ENCODE measurements around the gene NEUROG1.

- TF ChIP-seq CTCF (IDR thresholded peaks at IDR 0.05 in 2 of 3, conservative IDR thresholded peaks at IDR 0.05 in 1 of 3; ENCODE audit: control insufficient read depth in 2 of 3, extremely low read depth in 1 of 3, insufficient read depth in 1 of 3, low read depth in 3 of 3, low read length in 3 of 3) (no peak), NFYB (IDR thresholded peaks at IDR 0.05; ENCODE audit: insufficient read depth, low read depth, low read length) (no peak), SP1 (IDR thresholded peaks at IDR 0.05; ENCODE audit: low read depth, low read length) (no peak), FOS (IDR thresholded peaks at IDR 0.05; ENCODE audit: borderline replicate concordance, extremely low read depth, insufficient read length) (no peak), ZZZ3 (IDR thresholded peaks at IDR 0.05; ENCODE audit: control insufficient read depth, insufficient read length, low read depth) (no peak), RFX5 (IDR thresholded peaks at IDR 0.05; ENCODE audit: low read depth, low read length) (no peak), JUND (IDR thresholded peaks at IDR 0.05; ENCODE audit: low read depth, low read length) (no peak), GABPA (IDR thresholded peaks at IDR 0.05; ENCODE audit: low read depth) (no peak), ESRRA (IDR thresholded peaks at IDR 0.05; ENCODE audit: low read length) (no peak), ZNF274 (IDR thresholded peaks at IDR 0.05; ENCODE audit: insufficient read depth, insufficient read length) (no peak)
- TF ChIP-seq, protein P1, sequence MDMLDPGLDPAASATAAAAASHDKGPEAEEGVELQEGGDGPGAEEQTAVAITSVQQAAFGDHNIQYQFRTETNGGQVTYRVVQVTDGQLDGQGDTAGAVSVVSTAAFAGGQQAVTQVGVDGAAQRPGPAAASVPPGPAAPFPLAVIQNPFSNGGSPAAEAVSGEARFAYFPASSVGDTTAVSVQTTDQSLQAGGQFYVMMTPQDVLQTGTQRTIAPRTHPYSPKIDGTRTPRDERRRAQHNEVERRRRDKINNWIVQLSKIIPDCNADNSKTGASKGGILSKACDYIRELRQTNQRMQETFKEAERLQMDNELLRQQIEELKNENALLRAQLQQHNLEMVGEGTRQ (IDR thresholded peaks at IDR 0.05; ENCODE audit: borderline replicate concordance, low read depth, low read length): no peak
- TF ChIP-seq, protein P2, sequence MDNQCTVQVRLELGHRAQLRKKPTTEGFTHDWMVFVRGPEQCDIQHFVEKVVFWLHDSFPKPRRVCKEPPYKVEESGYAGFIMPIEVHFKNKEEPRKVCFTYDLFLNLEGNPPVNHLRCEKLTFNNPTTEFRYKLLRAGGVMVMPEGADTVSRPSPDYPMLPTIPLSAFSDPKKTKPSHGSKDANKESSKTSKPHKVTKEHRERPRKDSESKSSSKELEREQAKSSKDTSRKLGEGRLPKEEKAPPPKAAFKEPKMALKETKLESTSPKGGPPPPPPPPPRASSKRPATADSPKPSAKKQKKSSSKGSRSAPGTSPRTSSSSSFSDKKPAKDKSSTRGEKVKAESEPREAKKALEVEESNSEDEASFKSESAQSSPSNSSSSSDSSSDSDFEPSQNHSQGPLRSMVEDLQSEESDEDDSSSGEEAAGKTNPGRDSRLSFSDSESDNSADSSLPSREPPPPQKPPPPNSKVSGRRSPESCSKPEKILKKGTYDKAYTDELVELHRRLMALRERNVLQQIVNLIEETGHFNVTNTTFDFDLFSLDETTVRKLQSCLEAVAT (IDR thresholded peaks at IDR 0.05): no peak
These were observed 41.7 kb upstream of the NEUROG1 start for GRCh38 chr5:135577421-135577820.

All from GM12878 (cell line).